ACHN (cell line): ENCODE data around the gene GPATCH4.
"Not testable (repeated sequence)": the region's sequence is repeated elsewhere in the genome, so short reads cannot be mapped to it uniquely, and the experiment has no call there.

Source experiments
- DNase-seq: peaks from one replicate; pipeline ENCODE4 v3.0.0-alpha.2; 2015
- in situ Hi-C: cut with HindIII; loops from 2 replicates; pipeline ENCODE4 v1.10.0; 2017; ENCODE audit warnings: low sequenced_read_pairs, low pct_ligation_motif_present, low pct_unique_long_range_greater_than_20kb

The GPATCH4 gene

DNA sequence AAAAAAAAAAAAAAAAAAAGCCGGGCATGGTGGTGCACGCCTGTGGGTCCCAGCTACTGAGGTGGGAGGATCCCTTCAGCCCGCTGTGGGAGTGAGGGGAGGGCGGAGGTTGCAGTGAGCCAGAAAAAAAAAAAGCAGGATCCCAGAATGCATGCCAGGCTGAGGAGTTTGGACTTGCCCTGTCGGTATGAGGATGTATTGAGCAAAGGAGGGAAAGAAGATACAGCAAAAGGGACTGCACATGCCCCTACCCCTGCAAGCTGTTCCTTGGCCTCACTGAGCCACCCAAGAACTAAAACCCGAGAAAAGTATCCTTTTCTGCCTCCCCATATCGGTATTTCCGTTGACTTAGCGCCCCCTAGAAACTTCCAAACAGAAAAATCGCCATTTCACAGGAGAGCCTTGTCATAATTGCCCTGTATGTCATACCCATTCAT lies 1.3 kb upstream of the GPATCH4 start:
- DNase-seq = no peak
- in situ Hi-C loops = no loop called here

DNA sequence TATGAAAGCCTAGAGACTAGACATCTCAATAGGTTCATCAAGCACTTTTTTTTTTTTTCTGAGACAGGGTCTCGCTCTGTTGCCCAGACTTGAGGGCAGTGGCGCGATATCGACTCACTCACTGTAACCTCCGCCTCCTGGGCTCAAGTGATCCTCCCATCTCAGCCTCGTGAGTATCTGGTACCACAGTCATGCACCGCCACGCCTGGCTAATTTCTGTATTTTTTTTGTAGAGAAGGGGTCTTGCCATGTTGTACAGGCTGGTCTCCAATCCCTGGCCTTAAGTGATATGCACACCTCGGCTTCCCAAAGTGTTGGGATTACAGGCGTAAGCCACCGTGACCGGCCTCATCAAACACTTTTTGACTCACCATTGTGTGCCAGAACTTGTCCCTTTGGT lies 613 bp upstream of the GPATCH4 start:
- in situ Hi-C loops = no loop called here
- peak; percentile 42 for DNase-seq

GRCh38 chr1:156600733-156601121 lies 552 bp downstream of the GPATCH4 start:
- in situ Hi-C loops = no loop called here
- peak; percentile 35 for DNase-seq

- peak; percentile 57 for DNase-seq
- in situ Hi-C loops = no loop called here
These were observed 1.5 kb downstream of the GPATCH4 start for GRCh38 chr1:156599811-156600210.

GRCh38 chr1:156598731-156599432 lies 2.4 kb downstream of the GPATCH4 start:
- in situ Hi-C loops = no loop called here
- no peak for DNase-seq

GRCh38 chr1:156598125-156598524 lies 3.2 kb downstream of the GPATCH4 start:
- in situ Hi-C loops = no loop called here
- no peak for DNase-seq

- DNase-seq = no peak
- in situ Hi-C loops = no loop called here
These were observed 4.9 kb downstream of the GPATCH4 start for GRCh38 chr1:156596426-156596825.

- in situ Hi-C loops = no loop called here
- DNase-seq = no peak
These were observed 6.3 kb downstream of the GPATCH4 start for GRCh38 chr1:156595016-156595415.

DNA sequence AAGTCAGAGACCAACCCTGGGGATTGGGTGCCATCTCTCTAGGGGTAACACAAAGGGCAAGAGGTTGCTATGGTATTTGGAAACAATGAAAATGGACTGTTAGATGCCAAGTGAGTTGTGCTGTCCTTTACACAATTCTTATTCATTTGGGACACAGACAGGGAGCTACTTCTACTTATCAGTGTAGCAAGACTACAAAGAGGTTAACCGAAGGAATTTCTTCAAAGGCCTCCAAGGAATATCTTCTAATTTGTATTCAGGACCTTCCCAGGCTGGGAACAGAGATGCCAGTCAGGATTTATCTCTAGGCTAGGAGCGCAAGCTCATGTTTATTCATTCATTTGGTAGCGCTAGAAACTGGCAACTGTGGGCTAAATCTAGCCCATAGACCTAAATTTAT lies 7.1 kb downstream of the GPATCH4 start:
- in situ Hi-C loops = no loop called here
- no peak for DNase-seq

DNA sequence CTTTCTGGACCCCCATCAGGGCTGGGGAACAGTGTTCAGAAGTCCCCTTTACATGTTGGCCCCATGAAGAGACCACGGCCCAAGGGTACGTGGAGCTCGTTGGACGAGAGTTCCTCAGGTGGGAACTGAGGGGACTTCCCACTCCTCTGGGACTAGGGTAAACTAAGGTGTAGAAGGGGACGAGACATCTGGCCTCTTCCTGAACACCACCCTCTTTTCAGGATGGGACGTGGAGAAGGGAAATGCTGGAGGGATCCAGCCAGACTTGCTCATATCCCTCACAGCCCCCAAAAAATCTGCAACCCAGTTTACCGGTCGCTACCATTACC lies 7.7 kb downstream of the GPATCH4 start:
- in situ Hi-C loops = no loop called here

DNA sequence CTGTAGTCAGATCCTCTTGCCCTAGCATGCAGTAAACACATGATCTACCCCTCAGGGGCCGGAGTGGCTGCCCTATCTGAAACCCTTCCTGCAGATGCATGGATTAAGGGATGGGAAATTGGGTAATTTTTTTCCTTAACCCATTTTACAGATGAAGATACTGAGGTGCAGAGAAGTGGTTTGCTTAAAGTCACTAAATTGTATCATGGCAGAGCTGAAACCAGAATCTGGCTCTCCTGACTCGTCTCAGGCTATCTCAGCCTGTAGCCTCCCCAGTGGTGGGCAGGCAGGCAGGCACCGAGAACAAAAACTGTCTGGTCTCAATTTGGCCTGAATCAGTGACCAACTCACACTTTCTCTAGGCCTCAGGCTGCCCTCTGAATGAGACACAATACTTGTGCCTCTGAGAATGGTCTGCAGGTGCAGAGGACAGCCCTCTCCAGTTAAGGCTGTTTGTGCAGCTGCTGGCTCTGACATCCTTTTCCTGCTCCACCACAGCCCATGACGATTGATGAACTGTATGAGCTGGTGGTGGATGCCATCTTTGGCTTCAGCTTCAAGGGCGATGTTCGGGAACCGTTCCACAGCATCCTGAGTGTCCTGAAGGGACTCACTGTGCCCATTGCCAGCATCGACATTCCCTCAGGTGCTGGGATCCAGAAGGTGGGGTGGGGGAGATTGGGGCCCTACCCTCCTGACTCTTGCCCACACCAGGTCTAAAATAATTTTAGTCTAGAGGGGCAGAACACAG lies 8.2 kb downstream of the GPATCH4 start:
- in situ Hi-C loops = no loop called here

More for the DNA sequence above, 7.7 kb downstream of the GPATCH4 start:
- no peak for DNase-seq

DNA sequence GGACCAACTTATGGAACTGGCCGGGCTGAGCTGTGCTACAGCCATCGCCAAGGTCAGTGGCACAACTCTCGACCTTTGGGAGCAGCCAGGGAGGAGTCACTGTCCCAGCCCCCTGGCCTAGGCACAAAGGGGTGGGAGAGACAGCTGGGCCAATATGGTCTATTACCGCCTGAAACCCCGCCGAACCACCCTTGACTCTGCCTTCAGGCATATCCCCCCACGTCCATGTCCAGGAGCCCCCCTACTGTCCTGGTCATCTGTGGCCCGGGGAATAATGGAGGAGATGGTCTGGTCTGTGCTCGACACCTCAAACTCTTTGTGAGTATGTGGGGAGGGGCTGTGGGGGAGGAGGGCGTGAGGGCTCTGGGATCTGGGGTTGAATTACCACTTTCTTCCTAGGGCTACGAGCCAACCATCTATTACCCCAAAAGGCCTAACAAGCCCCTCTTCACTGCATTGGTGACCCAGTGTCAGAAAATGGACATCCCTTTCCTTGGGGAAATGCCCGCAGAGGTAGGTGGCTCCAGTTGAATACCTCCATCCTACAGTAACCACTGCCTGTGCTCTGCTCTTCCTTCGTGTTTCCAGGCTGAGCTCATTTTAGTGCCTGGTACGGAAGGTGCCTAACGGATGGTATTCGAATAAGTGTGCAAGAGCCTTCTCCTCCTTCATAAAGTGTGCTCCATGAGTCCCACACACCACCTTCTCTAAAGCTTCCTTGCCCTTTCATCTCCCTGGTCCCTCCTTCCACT lies 8.9 kb downstream of the GPATCH4 start:
- in situ Hi-C loops = no loop called here
- DNase-seq = no peak

More for the DNA sequence above, 8.2 kb downstream of the GPATCH4 start:
- no peak for DNase-seq

DNA sequence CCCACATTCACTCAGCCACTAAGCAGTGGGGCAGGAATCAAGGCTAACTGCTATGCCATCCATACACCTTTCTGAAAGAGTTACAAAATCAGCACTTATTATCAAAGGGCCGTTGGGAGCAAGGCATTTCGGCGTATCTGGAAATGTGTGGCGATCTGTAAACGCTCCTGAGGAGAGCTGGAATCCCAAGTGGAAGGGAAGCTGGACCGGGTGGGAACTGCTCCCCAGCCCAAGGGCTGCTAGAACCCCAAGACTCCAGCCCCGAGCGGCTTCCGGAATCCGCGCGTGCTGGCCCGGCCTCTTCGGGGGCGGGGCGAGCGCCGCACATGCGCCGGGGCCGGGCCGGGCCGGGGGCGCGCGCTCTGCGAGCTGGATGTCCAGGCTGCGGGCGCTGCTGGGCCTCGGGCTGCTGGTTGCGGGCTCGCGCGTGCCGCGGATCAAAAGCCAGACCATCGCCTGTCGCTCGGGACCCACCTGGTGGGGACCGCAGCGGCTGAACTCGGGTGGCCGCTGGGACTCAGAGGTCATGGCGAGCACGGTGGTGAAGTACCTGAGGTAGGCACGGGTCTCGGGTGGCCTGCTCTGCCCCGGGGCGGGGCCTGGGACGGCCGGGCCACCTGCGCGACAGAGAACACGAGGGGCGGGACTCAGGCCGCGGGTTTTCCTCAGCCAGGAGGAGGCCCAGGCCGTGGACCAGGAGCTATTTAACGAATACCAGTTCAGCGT lies 9.7 kb downstream of the GPATCH4 start, which contains the start of gene NAXE:
Gene NAXE, plus strand, starts transcription at position 345 of the 726 bp plus-strand sequence. Its CDS starts 29 bp downstream, at position 374.
- in situ Hi-C loops = no loop called here
- DNase-seq = peak; percentile 78

DNA sequence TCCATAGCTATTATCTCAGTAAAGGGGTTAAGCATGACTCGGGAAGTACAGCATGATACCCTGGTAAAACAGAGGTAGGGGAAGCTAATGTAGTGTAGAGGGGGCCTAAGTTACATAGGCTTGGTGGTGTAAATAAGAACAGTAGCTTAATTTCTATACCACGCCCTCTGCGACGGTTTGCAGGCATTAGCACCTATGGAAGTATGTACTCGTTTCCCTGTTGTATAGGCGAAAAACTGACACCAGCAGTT lies 10.2 kb downstream of the GPATCH4 start:
- DNase-seq = no peak
- in situ Hi-C loops = no loop called here

DNA sequence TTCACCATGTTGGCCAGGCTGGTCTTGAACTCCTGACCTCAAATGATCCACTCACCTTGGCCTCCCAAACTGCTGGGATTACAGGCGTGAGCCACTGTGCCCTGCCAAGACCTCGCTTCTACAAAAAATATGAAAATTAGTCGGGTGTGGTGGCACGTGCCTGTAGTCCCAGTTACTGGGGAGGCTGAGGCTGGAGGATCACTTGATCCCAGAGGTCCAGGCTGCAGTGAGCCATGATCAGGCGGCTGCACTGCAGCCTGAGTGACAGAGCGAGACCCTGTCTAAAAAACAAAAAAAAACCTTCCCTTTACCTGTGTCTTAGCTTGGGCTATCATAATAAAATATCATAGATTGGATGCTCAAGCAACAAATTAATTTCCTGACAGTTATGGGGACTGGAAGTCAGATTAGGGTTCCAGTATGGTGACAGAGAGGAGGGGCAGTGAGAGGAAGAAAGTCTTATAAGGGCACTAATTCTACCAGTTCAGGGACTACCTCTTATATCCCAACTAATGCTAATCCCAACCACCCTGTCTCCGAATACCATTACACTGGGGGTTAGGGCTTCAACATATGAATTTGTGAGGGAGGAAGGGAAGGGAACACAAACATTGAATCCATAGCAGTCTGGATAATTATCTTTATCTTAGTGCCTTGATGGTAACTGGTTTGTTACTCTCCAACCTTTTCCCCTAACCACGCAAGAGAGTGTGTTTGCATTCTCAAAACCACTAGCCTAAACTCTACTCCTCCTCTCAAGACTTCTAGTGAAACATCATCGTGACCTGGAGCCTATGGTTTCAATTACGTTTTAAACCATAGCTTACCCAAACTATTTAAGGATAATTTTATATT lies 10.7 kb downstream of the GPATCH4 start:
- no peak for DNase-seq
- in situ Hi-C loops = no loop called here

DNA sequence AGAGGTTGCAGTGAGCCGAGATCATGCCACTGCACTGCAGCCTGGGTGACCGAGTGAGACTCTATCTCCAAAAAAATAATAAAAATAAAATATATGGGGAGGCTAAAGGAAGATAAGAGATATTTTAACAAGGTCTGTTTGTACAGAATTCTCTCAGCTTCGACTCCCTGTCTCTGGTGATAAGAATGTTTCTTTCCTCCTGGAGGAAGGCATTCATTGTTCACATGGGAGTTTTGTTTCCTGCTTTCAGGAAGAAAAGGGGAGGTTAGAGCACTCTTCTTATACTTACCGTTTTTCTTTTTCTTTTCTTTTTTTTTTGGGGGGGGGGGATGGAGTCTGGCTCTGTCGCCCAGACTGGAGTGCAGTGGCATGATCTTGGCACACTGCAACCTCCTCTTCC lies 11.7 kb downstream of the GPATCH4 start:
- in situ Hi-C loops = no loop called here
- no peak for DNase-seq

- DNase-seq, in situ Hi-C loops: not testable (repeated sequence)
These were observed 13.4 kb downstream of the GPATCH4 start for GRCh38 chr1:156587927-156588326.

- in situ Hi-C loops = no loop called here
These were observed 14.3 kb downstream of the GPATCH4 start for GRCh38 chr1:156586892-156587477.

More at GRCh38 chr1:156586892-156587477, 14.3 kb downstream of the GPATCH4 start:
- no peak for DNase-seq
